T-helper 2 cell treated with Interferon-gamma antibody and Interleukin-4, amounts not matched to agents 100 ng/mL and 5 ng/mL, for 36 hours (primary cell): ENCODE results near the gene SESN3. TPM values are rescaled to one million over a fixed set of nuclear protein-coding genes. Genes with fewer than 3 reads are reported as not detected.
"Not testable (repeated sequence)": the region's sequence is repeated elsewhere in the genome, so short reads cannot be mapped to it uniquely, and the experiment has no call there.

Source experiments
- intact Hi-C: fragments of 100-400 bp; cut with micrococcal nuclease; formaldehyde crosslinking; loops from one replicate; pipeline ENCODE4 v1.15.1; 2023
- total RNA-seq: library from RNA; stranded (reverse); gene quantifications from 2 replicates; pipeline ENCODE4 v1.2.3, GENCODE V29; 2022

The SESN3 gene, protein sequence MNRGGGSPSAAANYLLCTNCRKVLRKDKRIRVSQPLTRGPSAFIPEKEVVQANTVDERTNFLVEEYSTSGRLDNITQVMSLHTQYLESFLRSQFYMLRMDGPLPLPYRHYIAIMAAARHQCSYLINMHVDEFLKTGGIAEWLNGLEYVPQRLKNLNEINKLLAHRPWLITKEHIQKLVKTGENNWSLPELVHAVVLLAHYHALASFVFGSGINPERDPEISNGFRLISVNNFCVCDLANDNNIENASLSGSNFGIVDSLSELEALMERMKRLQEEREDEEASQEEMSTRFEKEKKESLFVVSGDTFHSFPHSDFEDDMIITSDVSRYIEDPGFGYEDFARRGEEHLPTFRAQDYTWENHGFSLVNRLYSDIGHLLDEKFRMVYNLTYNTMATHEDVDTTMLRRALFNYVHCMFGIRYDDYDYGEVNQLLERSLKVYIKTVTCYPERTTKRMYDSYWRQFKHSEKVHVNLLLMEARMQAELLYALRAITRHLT
- total RNA-seq: 26.4 and 28.0 TPM in 2 replicates

GRCh38 chr11:95231127-95231880, at the start of gene SESN3:
Gene SESN3 (minus strand): TSS chr11:95231202. CDS start chr11:95230860, 342 bp downstream.
- intact Hi-C loops: loop anchor here (1.0 to 10.0 kb wide), 14 partner anchors 23 to 1489 kb away; partner anchors contain the start of genes C11orf54, CCDC82, CEP57 and CWC15

DNA sequence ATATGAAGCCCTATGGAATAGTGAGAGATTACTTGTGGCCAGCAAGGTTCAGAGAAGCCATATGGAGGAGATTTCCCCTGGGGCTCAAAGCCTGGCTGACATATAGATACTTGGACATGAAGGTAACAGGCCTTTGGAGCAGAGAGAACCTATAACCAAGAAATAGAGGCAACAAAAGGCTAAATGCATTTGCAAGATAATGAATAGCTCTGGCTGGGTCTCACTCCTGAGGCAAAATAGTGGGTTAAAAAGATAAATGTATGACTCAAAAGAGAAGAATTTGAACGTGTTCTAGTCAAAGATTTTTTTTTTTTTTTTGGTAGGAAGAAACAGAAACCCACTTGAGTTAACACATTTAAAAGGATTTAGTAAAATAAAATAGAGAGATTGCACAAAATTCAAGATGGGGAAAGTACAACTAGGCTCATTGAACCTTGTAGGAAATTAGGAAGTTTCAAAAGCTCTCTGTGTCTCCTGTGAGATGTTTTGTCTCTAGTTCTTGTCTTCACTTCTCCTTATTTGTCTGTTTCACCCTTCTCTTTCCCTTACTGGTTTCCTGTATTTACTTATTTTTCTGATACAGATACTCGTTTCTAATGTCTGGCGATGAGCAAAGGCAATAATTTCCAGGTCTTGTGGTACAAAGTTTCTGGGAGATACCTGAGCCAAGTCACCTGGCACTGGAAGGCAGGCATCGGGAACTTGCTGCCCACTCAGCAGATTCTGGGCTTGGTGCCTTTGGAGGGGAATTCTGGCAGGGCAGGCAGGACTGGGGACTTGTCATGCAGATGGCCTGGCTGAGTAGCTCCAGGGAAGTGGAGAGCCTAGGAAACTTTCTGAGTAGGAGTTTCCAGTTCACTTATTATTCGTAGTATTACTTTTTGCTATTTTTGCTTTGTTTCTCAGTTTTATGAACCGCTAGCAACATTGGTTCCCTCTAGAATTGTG, 49.2 kb upstream of the SESN3 start:
- intact Hi-C loops: no loop called here

DNA sequence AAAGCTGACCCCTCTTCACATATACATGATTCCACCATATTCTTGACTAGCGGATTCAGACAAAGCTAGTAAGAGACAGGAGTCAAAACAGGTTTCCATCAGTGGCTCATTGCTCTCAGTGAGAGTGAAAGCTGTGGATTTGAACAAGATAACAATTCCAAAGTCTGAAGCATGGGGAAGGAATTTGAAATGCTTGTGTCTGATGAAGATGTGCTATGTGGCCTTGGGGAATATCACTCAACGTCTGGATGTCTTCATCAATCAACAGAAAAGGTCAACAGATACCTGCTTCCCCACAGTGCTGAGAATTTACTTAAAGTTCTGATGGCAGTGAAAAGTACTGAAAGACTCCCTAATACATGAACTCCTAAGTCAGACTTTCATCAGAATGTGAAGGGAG, 46.9 kb upstream of the SESN3 start:
- intact Hi-C loops: no loop called here

DNA sequence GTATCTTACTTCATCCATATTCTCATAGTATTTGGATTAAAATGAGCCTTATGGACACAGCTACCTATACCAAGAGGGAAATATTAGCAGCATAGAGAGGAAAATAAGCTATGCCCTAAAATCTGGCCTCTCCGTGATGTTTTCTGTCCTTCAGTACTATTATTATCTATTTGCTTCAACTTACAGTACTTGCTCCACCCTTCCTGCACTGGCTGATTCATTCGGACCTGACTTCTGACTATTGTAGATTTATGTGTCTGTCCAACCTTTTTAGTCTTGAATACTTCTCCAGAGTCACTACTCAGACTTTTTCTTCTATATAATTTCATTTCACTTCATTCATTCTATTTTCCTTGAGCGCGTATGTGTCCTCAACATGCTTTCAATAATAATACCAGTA, 45.1 kb upstream of the SESN3 start:
- intact Hi-C loops: no loop called here

DNA sequence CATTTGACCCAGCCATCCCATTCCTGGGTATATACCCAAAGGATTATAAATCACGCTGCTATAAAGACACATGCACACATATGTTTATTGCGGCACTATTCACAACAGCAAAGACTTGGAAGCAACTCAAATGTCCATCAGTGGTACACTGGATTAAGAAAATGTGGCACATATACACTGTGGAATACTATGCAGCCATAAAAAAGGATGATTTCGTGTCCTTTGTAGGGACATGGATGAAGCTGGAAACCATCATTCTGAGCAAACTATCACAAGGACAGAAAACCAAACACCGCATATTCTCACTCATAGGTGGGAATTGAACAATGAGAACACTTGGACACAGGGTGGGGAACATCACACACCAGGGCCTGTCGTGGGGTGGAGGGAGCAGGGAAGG, 42.6 kb upstream of the SESN3 start:
- intact Hi-C loops: not testable (repeated sequence)

DNA sequence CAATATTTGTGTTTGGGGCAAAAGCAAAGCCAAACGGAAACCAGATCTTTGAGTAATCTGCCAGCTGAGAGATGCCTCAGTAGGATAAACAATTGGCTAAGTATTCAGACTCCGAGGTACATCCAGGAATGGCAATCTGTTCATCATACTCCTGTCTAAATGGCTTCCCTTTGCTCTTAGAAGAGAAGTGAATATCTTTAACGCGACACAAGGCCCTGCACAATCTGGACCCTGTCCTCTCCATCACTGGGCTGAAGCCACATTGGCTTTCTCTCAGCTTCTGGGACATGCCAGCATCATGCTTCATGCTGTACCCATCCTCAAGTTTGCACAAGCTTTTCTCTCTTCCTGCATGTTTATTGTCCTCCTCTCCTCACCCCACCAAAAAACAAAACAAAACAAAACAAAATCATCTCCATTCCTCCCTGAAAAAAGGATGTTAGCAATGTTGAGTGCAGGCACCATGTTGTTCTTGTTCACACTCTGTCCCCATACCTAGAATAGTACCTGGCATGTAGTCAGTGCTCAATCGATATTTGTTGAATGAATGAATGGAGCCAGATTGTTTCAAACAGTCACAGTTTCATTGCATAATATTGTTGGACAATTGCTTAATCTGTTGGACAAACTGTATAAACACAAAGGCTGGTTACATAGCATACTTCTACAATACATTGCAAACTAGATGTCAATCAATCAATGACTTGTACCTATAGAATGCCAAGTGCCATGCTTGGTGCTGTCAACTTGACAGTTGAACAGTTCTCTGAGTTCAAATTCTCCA, 38.2 kb upstream of the SESN3 start:
- intact Hi-C loops: no loop called here

- intact Hi-C loops: no loop called here
These were observed 37.4 kb upstream of the SESN3 start for GRCh38 chr11:95268391-95268790.

- intact Hi-C loops: no loop called here
These were observed 36.7 kb upstream of the SESN3 start for GRCh38 chr11:95267601-95268213.

DNA sequence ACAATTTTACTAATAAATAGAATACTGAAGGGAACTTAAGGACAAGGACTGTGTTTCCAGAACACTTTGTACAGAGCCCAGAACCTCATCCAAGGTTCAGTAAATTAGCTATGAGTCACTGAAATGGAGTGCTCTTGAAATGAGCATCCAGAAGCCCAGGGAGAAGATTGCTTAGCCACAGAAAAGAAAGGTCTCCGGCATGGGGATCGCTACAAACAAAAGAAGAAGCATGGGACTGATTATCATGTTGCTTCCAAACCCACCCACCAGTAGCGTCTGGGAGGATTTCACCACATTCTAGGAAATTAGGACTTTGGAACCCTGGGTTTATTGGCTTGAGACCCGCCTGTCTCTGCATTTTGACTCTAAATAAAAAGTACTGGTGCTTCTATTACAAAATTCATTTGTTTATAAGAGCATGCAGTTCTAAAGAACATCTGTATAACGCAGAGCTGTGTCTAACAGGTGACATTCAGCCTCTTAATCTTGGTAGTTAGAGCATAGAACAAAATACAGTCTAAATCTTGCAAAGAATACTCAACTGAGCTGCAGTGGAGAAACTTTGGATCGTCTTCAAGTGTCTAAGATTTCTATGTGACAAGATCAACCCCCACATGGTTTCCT, 35.9 kb upstream of the SESN3 start:
- intact Hi-C loops: no loop called here

DNA sequence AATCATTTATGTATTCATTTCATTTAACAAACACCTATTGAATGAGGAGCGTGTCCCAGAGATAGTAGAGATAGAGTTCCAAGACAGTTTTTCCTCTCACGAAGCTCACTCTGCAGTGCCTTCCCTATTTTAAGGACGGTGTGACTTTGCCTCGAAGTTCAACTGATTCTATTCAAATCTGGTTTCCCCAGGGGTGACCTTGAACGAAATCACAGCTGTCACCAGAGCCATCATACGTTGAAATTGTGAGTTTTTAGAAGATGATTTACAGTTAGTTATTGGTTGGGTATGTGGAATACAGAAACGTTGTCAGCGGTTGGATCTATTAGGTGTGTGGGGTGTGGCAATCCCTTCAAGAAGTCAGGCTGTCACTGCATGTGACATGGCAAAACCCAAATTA, 33.9 kb upstream of the SESN3 start:
- intact Hi-C loops: no loop called here

DNA sequence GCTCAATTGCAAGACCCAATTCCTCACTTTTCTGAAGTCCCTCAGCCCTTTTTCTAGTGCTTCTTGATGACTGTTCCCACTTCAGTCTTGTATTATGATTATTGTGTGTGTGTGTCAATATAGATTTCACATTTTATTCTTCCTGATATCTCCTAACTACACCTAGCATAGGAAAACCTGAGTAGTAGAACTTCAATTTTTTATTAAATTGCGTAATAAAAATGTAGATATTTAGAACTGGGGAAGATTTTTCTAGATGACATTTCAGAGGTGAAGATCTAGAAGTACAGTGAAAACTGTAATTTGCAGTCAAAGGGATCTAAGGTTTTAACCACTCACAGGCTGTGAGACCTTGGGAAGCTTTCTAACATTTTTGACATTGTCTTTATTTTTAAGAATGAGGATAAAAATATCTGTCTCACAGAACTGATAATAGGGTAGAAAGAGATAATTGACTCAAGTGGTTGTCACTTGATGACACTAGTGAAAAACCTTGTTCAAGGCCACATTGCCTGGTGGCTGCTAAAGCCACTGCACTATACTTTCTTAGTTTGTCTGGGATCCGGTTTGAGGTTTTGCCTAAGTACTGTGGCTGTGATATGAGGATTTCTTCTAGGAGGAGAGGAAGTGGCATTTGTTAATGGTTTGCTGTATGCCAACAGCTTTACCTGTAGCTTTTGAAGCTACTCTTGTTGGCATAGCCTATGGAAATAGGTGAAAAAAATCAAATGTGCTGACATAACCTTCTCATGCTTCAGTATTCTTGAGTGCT, 32.2 kb upstream of the SESN3 start:
- intact Hi-C loops: no loop called here

- intact Hi-C loops: no loop called here
These were observed 26.5 kb upstream of the SESN3 start for GRCh38 chr11:95257456-95257971.

DNA sequence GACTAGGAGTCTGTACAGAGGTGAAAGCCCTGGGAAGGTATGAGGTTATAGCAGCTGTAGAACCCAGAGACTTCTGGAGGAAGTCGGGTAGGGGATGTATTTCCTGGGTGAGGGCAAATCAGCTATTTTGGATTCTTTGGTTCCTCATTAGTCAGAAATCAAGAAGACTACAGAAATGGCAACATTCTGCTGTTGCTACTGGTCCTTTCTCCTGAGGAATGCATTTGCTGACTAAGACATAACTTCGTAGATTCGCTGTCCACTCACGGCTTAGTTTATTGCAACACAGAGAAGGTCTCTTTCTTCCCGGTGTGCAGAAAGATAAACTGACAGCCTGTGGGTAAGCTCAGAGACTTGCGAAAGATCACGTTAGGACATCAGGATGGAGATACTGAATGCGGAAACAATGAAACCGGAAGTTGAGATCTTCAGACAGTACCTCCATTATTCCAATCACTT, 25.3 kb upstream of the SESN3 start:
- intact Hi-C loops: loop anchor here (1.0 kb wide), 1 partner anchor 1134 kb away; the partner anchor contains the start of gene JRKL

DNA sequence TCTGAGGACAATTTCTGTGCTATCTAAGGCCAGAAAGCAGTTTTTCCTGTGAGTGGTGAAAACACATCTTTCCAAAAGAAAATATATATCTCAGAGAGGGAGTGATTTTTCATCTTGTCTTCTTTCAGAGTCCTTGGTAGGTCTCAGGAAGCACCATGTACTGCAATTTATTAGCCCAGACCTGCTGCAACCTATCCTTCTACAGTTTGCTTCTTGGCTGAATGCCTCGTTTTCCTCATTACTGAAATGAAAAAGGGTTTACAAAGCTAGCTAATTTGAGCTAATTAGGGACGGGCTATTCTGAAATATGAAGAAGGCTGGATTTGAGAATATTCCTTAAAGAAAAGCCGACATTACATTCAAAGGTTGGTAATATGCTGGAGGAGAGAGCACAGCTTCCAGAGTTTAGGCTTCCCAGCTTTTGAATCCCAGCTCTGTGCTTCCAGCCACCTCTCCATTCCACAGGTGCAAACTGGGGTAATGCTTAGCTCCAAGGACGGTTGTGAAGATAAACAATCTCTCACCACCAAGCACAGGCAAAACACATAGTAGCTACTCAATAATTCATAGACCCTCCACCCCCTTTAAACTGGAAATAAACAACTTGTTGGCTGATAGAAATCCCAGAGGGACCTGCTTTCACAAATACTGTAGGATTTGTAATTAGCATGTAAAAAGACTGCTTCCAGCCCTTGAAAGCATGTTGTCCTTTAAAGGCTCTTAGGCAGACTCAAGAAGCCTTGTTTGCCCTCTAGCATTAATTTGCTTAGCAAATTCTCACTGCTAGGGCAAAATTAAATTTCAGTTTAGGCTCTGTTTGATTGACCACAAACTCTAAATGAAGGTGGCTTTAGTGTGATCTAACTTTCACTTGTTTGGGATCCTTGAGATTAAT, 24.5 kb upstream of the SESN3 start:
- intact Hi-C loops: loop anchor here (1.0 to 2.0 kb wide), 2 partner anchors 81 to 1135 kb away; partner anchors contain the start of gene JRKL

DNA sequence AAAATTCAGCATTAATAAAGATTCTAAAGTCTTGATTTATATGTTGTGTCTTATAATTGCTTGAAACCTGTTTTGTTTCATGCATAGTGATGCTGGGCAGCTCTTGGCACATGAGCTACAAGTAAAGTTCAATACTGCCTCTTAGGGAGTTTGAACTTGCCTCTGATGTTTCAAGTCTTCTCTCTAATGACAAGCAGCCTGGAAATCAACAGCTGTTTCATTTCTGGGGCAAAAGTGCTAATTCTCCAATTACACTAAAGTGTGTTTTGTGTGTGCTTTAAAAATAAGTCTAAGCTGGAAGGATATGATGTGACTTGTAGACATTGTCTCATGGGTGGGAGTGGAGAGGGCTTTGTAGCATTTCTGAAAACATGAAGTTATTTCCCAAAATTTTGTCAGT, 23.7 kb upstream of the SESN3 start:
- intact Hi-C loops: loop anchor here (1.0 to 2.0 kb wide), 4 partner anchors 23 to 535 kb away; partner anchors contain the start of genes FAM76B and SESN3

GRCh38 chr11:95254131-95254704, 23.2 kb upstream of the SESN3 start:
- intact Hi-C loops: loop anchor here (1.0 to 2.0 kb wide), 4 partner anchors 23 to 535 kb away; partner anchors contain the start of genes FAM76B and SESN3

DNA sequence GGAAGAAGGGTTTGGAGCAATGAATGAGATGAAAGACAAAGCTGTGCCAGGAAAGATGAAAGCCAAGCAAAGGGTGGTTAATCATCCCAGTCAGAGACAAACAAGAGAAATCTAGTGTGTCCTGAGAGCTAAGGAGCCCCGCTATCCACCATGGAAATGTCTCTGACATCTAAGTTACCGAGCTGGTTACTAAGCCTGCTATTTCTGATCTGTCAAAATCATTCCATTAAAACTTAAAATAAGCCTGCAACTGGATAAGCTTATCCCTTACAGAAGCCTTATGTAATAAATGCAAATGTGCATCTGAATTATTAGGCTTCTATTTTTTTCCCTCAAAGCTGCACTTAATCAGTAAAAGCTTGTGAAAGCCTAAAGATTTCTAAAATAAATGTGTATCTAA, 22.1 kb upstream of the SESN3 start:
- intact Hi-C loops: no loop called here
